Measurements from ENCODE around the gene SMYD3. TPM values are rescaled to one million over a fixed set of nuclear protein-coding genes. Genes with fewer than 3 reads are reported as not detected.

SMYD3 gene
- polyA plus RNA-seq, 1 donor from 2014 or later, result 48.6 TPM

DNA sequence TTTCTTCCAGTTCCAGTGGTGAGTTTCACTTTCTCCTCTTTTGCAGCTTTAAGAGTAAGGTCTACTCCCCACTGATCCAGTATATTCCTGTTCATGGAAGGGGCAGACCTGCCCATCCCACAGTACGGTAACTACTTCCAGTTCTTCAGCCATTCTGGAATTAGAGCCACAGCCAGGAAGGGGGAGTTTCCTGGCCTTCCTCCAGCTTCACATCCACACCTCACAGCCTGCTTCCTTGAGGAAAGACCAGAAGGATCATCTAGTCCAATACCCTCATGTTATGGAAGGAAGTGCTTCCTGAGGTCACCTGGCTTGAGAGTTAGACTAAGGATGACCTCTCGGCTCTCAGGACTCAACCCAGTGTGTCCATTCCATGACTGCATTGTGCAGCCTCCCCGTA lies 754.5 kb downstream of the SMYD3 start:
- Histone ChIP-seq H4K20me1 (ENCODE audit: insufficient read depth) (no peaks in the 10 kb centered on the region), H3K79me2 (replicated peaks; ENCODE audit: insufficient read depth, low read length) (no peaks in the 10 kb centered on the region), H3F3A (ENCODE audit: insufficient read depth, low read length, poor library complexity, severe bottlenecking) (no peaks in the 10 kb centered on the region)

GRCh38 chr1:245751726-245752470 lies 755.2 kb downstream of the SMYD3 start:
- H3K9me2 ChIP-seq (ENCODE audit: insufficient read depth, low read length), result no peaks in the 10 kb centered on the region
- H3F3A ChIP-seq (ENCODE audit: insufficient read depth, low read length, poor library complexity, severe bottlenecking), result no peaks in the 10 kb centered on the region
- H3K4me3 ChIP-seq (ENCODE audit: low read length), result no peak overlapping the region
- H3K9ac ChIP-seq (ENCODE audit: low read length), result no peak overlapping the region
- no peaks in the 10 kb centered on the region for H4K20me1 ChIP-seq (ENCODE audit: insufficient read depth)
- no peaks in the 10 kb centered on the region for H3K27me3 ChIP-seq (ENCODE audit: insufficient read depth, low read depth, low read length)
- no peaks in the 10 kb centered on the region for H3K79me2 ChIP-seq (replicated peaks; ENCODE audit: insufficient read depth, low read length)
- no peaks in the 10 kb centered on the region for H3K36me3 ChIP-seq (ENCODE audit: insufficient read depth, low read length)
- H3K4me2 ChIP-seq (ENCODE audit: low read length), result no peak overlapping the region
- H3K9me3 ChIP-seq (ENCODE audit: low read length), result no peaks in the 10 kb centered on the region
- H3K27ac ChIP-seq (ENCODE audit: low read length), result no peak overlapping the region
- no peak overlapping the region for H2AFZ ChIP-seq (ENCODE audit: low read depth, low read length)
- TF ChIP-seq TAF1 (IDR thresholded peaks at IDR 0.05; ENCODE audit: low read depth) (no peak), CTCF (IDR thresholded peaks at IDR 0.05; ENCODE audit: poor library complexity, severe bottlenecking) (no peak), RAD21 (conservative IDR thresholded peaks at IDR 0.05) (no peak), EP300 (conservative IDR thresholded peaks at IDR 0.05; ENCODE audit: poor library complexity, severe bottlenecking) (no peak), SMC3 (conservative IDR thresholded peaks at IDR 0.05; ENCODE audit: poor library complexity) (no peak), POLR2AphosphoS5 (IDR thresholded peaks at IDR 0.05) (no peak)

More for the DNA sequence above, 754.5 kb downstream of the SMYD3 start:
- no peak overlapping the region for H3K4me3 ChIP-seq (ENCODE audit: low read length)
- H3K27me3 ChIP-seq (ENCODE audit: insufficient read depth, low read depth, low read length), result no peaks in the 10 kb centered on the region
- H3K4me2 ChIP-seq (ENCODE audit: low read length), result no peak overlapping the region
- H3K9me3 ChIP-seq (ENCODE audit: low read length), result no peaks in the 10 kb centered on the region
- H3K27ac ChIP-seq (ENCODE audit: low read length), result no peak overlapping the region
- H3K9me2 ChIP-seq (ENCODE audit: insufficient read depth, low read length), result no peaks in the 10 kb centered on the region
- H3K9ac ChIP-seq (ENCODE audit: low read length), result no peak overlapping the region
- TF ChIP-seq REST (IDR thresholded peaks at IDR 0.05; ENCODE audit: borderline replicate concordance), result no peak
- no peak for TF ChIP-seq TAF1 (IDR thresholded peaks at IDR 0.05; ENCODE audit: low read depth)
- no peak for TF ChIP-seq EP300 (conservative IDR thresholded peaks at IDR 0.05; ENCODE audit: poor library complexity, severe bottlenecking)
- no peak for TF ChIP-seq MXI1 (conservative IDR thresholded peaks at IDR 0.05; ENCODE audit: poor library complexity, severe bottlenecking)
- no peak for TF ChIP-seq POLR2AphosphoS5 (IDR thresholded peaks at IDR 0.05)
- no peak for TF ChIP-seq CTCF (IDR thresholded peaks at IDR 0.05; ENCODE audit: poor library complexity, severe bottlenecking)
- no peak for TF ChIP-seq EZH2 (IDR thresholded peaks at IDR 0.05; ENCODE audit: borderline replicate concordance, insufficient read depth, low read length, poor library complexity, severe bottlenecking)
- no peak overlapping the region for H2AFZ ChIP-seq (ENCODE audit: low read depth, low read length)
- H3K36me3 ChIP-seq (ENCODE audit: insufficient read depth, low read length), result no peaks in the 10 kb centered on the region

Measured in neural cell (in vitro differentiated cells).